Uterus (tissue), 2 donors: ENCODE data around the gene CEP112.

Source experiments
- CTCF ChIP-seq, 4 experiments: fragments of 200-600 bp in 2 of 4; fragments of 450-650 bp in 2 of 4; sonication (generic) in 2 of 4; IDR thresholded peaks; one replicate each; pipeline ENCODE4 v1.5.1; 2016 to 2019; ENCODE audit warnings: antibody characterized with exemption in 4 of 4, mild to moderate bottlenecking in 2 of 4, moderate library complexity in 1 of 4
- POLR2A ChIP-seq, 2 donors: fragments of 450-650 bp; IDR thresholded peaks; one replicate each; pipeline ENCODE4 v1.6.1; 2016; ENCODE audit warnings: antibody characterized with exemption in 2 of 2, mild to moderate bottlenecking in 1 of 2, moderate library complexity in 1 of 2

DNA sequence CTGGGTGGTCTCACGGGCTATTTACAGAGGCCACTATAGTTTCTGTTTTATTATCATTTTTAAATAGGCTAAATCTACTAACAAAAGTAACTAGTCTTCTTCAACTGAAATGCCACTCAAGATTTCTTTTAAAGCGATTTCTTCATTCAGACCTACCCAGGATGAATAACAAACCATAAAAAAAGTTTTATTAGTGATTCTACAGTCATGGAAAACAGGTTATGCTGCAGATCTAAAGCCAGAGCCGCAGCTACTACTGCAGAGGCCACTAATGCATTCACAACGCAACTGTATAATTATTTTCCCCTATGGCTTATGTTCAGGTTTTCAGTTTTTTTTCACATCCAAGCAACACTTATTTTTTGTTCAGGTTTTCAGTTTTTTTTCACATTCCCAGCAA lies 494.3 kb downstream of the CEP112 start:
- no peak for TF ChIP-seq CTCF (IDR thresholded peaks at IDR 0.05)
- TF ChIP-seq POLR2A (IDR thresholded peaks at IDR 0.05) = no peak
